HG03196 (cell line): Measurements from ENCODE around the gene AKNA.

Experiments
- ATAC-seq: cut with Tn5 transposase; IDR thresholded peaks from one replicate; pipeline ENCODE4 v1.9.1; 2021; ENCODE audit not compliant: unreplicated experiment

The AKNA gene

GRCh38 chr9:114288193-114289091 lies 99.3 kb downstream of the AKNA start:
- ATAC-seq, result no peak

DNA sequence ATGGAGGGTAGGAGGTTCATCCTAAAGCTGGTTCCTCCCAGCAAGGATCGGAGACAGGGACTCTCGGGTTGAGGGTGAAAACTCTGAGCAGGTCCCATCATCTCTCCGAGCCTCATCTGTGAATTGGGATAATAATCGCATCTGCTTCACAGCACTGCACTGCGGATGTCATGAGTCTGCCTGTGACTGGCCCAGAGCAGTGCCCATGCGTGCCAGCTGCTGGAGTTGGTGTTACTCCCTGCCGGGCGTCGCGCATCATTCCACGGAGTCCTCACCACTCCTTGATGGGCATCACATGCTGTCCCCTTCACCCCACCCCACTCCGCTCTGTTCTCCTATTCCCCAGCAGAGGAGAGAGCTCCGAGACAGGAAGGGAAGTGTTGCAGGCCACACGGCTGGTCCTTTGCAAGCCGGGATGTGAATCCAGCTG lies 100.0 kb downstream of the AKNA start:
- ATAC-seq, result no peak

GRCh38 chr9:114287001-114287762 lies 100.6 kb downstream of the AKNA start:
- no peak for ATAC-seq

DNA sequence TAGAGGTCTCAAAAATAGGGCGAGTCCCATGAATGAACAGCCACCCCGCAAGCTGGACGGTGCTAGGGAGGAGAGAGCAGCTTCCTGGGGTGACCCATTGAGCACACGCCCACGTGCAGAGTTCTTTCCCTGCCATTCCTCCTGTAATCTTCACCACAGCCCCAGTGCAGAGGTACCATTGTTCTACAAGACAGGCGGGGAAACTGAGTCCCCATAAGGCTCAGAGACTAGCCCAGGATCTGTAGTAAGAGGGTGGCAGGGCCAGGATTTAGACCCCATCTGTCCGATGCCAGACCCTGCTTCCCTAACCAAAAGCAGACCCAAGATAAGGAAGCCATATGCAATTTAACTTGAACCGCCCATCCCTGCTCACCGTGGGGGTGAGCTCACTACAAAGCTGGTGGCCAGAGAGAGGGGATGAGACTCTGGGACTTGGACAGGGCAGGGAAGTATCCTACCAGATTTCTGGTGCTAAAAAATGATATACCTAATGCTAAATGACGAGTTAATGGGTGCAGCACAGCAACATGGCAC lies 101.6 kb downstream of the AKNA start:
- ATAC-seq, result no peak

DNA sequence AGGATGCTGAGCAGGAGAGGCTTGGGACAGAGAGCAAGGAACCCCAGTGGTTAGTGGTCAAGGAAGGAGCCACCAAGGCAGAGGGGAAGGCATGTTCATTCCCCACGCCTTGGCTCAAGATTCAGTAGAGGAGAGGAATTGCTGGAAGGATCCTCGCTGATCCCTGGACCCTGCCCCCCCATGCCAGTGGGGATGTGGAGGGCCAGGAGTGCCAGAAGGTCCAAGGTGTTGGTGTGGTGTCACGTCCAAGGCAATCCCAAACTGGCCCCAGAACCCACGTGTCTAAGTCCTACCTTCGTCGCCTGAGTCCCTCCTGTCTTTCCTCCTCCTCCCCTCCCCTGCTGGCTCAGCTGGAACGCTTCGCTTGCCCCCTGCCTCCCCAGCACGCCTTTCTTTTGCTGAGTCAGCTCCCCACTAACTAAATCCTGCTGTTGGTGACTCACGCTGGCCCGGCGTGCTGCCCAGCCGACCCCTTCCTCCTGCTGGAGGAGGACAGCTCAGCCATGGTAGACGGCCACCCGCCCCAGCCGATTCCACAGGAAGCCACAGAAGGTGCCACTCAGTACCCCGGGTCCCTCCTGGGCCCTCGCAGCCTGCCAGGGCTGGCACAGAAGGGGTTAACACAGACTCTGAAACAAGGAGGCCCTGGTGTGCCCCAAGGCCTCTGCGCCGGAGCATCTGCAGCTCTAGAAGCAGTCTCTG lies 102.5 kb downstream of the AKNA start:
- no peak for ATAC-seq

- ATAC-seq, result no peak
Measured at GRCh38 chr9:114284316-114285060, 103.3 kb downstream of the AKNA start.
